Endodermal cell (in vitro differentiated cells): ENCODE data around the gene PDHB. TPM values are rescaled to one million over a fixed set of nuclear protein-coding genes. Genes with fewer than 3 reads are reported as not detected.
A peak's percentile ranks its signal among the peaks of the same experiment; 100 is the strongest.

Experiments used
- DNase-seq: peaks from one replicate; pipeline ENCODE4 v3.0.0-alpha.2; 2017
- H3K27ac ChIP-seq: 2 replicates; pipeline ENCODE4 v1.5.1; 2013; ENCODE audit warnings: mild to moderate bottlenecking, low read depth, low read length, moderate library complexity
- H3K27me3 ChIP-seq: 2 replicates; pipeline ENCODE4 v1.6.1; 2013; ENCODE audit warnings: mild to moderate bottlenecking, low read length, moderate library complexity; ENCODE audit not compliant: insufficient read depth, control insufficient read depth, poor library complexity, severe bottlenecking
- H3K36me3 ChIP-seq: 2 replicates; pipeline ENCODE4 v1.7.0; 2013; ENCODE audit warnings: mild to moderate bottlenecking, low read length, moderate library complexity; ENCODE audit not compliant: control insufficient read depth, insufficient read depth
- H3K4me1 ChIP-seq: one replicate; pipeline ENCODE4 v1.7.0; 2013; ENCODE audit warnings: low read length; ENCODE audit not compliant: control insufficient read depth, insufficient read depth
- H3K4me3 ChIP-seq: 2 replicates; pipeline ENCODE4 v1.5.1; 2013; ENCODE audit warnings: mild to moderate bottlenecking, low read length, moderate library complexity
- H3K9ac ChIP-seq: 2 replicates; pipeline ENCODE4 v1.6.1; 2013; ENCODE audit warnings: mild to moderate bottlenecking, low read length, moderate library complexity; ENCODE audit not compliant: poor library complexity, severe bottlenecking; ENCODE audit errors: extremely low read depth
- H3K9me3 ChIP-seq: 2 replicates; pipeline ENCODE4 v1.6.1; 2013; ENCODE audit warnings: mild to moderate bottlenecking, low read length, moderate library complexity; ENCODE audit not compliant: control insufficient read depth
- H3K27ac Mint-ChIP-seq: 2 replicates; pipeline ENCODE4 v1.8.0; 2020; ENCODE audit warnings: mixed read lengths
- H3K27me3 Mint-ChIP-seq: 2 replicates; pipeline ENCODE4 v1.8.0; 2021; ENCODE audit warnings: mild to moderate bottlenecking, mixed read lengths; ENCODE audit not compliant: insufficient read depth
- H3K36me3 Mint-ChIP-seq: 2 replicates; pipeline ENCODE4 v1.8.0; 2020; ENCODE audit warnings: low read depth, mixed read lengths
- H3K4me1 Mint-ChIP-seq: 2 replicates; pipeline ENCODE4 v1.8.0; 2020; ENCODE audit warnings: mixed read lengths
- H3K4me3 Mint-ChIP-seq: 2 replicates; pipeline ENCODE4 v1.8.0; 2020; ENCODE audit warnings: mild to moderate bottlenecking, moderate library complexity, mixed read lengths
- H3K9me3 Mint-ChIP-seq: 2 replicates; pipeline ENCODE4 v1.8.0; 2020; ENCODE audit warnings: mild to moderate bottlenecking, mixed read lengths
- WGBS, 2 experiments: methylation state at CpG; one replicate each; pipeline versions ENCODE4 v1.1.5 to v1.1.7; 2013; ENCODE audit warnings: missing lambda C conversion rate in 2 of 2, mixed read lengths in 1 of 2; ENCODE audit not compliant: insufficient coverage in 1 of 2, insufficient read length in 1 of 2; 5-methylcytosine and 5-hydroxymethylcytosine counted together
- total RNA-seq, 2 donors: library from RNA; stranded (reverse); fragmentation: NEBNext Ultra II Directional in 1 of 2; extraction: Animal tissue kit (Norgen Biotek cat#: 25700) in 1 of 2; gene quantifications; 2 replicates in 1 of 2; 3 replicates in 1 of 2; pipeline ENCODE4 v1.2.1, GENCODE V29; 2021
- TF ChIP-seq, protein P1 (sequence below): fragments of 200-600 bp; sonication (generic); conservative IDR thresholded peaks from 2 replicates; pipeline ENCODE4 v1.5.0; 2021; ENCODE audit warnings: antibody characterized with exemption, mild to moderate bottlenecking

Gene PDHB
- total RNA-seq, 2 donors from 2014 or later = 127 to 159 TPM

- H3K4me1 Mint-ChIP-seq = peaks cover 45% of the 10 kb centered on the region
- no peak for DNase-seq
- H3K9me3 ChIP-seq = no peaks in the 10 kb centered on the region
- H3K4me1 ChIP-seq = peaks cover 15% of the 10 kb centered on the region
- H3K9me3 Mint-ChIP-seq = no peaks in the 10 kb centered on the region
- H3K4me3 Mint-ChIP-seq = no peak overlapping the region
- H3K27me3 Mint-ChIP-seq = peaks cover 6% of the 10 kb centered on the region
- TF ChIP-seq, protein P1, sequence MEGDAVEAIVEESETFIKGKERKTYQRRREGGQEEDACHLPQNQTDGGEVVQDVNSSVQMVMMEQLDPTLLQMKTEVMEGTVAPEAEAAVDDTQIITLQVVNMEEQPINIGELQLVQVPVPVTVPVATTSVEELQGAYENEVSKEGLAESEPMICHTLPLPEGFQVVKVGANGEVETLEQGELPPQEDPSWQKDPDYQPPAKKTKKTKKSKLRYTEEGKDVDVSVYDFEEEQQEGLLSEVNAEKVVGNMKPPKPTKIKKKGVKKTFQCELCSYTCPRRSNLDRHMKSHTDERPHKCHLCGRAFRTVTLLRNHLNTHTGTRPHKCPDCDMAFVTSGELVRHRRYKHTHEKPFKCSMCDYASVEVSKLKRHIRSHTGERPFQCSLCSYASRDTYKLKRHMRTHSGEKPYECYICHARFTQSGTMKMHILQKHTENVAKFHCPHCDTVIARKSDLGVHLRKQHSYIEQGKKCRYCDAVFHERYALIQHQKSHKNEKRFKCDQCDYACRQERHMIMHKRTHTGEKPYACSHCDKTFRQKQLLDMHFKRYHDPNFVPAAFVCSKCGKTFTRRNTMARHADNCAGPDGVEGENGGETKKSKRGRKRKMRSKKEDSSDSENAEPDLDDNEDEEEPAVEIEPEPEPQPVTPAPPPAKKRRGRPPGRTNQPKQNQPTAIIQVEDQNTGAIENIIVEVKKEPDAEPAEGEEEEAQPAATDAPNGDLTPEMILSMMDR = no peak
- H3K27ac Mint-ChIP-seq = no peak overlapping the region
- H3K27me3 ChIP-seq = no peaks in the 10 kb centered on the region
- no peak overlapping the region for H3K9ac ChIP-seq
- H3K36me3 ChIP-seq = peaks cover 19% of the 10 kb centered on the region
- H3K27ac ChIP-seq = no peak overlapping the region
- WGBS, 2 experiments = 94 to 97% methylated on average over 6 to 7 of the region's 7 CpGs
- no peak overlapping the region for H3K4me3 ChIP-seq
- peaks cover 29% of the 10 kb centered on the region for H3K36me3 Mint-ChIP-seq
These were observed 13.7 kb downstream of the PDHB start for GRCh38 chr3:58419780-58420507.

- Histone ChIP-seq H3K27ac (no peak overlapping the region), H3K9ac (no peak overlapping the region), H3K36me3 (peaks cover 12% of the 10 kb centered on the region), H3K4me3 (no peak overlapping the region), H3K9me3 (no peaks in the 10 kb centered on the region), H3K4me1 (peaks cover 23% of the 10 kb centered on the region), H3K27me3 (no peaks in the 10 kb centered on the region)
- Mint-ChIP-seq H3K9me3 (no peaks in the 10 kb centered on the region), H3K4me1 (peaks cover 47% of the 10 kb centered on the region), H3K36me3 (peaks cover 23% of the 10 kb centered on the region), H3K27me3 (peaks cover 6% of the 10 kb centered on the region), H3K4me3 (no peak overlapping the region), H3K27ac (no peak overlapping the region)
- WGBS, 2 experiments = 90 to 94% methylated on average over 6 of the region's 6 CpGs
- TF ChIP-seq, protein P1 = no peak
- DNase-seq = peak; percentile 54
These were observed 15.4 kb downstream of the PDHB start for GRCh38 chr3:58418227-58418626.

DNA sequence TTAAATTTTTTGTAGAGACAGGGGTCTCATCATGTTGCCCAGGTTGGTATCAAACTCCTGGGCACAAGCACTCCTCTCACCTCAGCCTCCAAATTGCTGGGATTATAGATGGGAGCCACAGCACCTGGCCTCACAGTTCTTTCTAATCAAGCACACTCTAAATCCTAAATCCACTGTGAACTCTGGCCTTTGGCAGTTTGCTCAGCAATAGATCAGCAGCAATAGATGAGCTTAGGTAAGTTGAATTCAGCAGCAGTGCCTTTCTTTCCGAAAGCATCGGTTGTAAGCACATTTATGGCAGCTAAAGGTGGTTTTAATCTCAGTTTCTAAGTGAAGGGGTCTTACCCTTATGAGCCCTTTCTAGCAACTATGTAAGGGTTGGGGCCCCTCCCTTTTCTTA is 16.6 kb downstream of the PDHB start:
- no peak overlapping the region for H3K27ac ChIP-seq
- no peaks in the 10 kb centered on the region for H3K27me3 ChIP-seq
- no peak for DNase-seq
- no peak overlapping the region for H3K9ac ChIP-seq
- H3K4me3 ChIP-seq = peak overlapping the region; percentile 48
- TF ChIP-seq, protein P1 = no peak
- Mint-ChIP-seq H3K9me3 (no peaks in the 10 kb centered on the region), H3K4me3 (no peak overlapping the region), H3K4me1 (peaks cover 51% of the 10 kb centered on the region), H3K27ac (peak overlapping the region; percentile 94), H3K27me3 (peaks cover 6% of the 10 kb centered on the region), H3K36me3 (peaks cover 15% of the 10 kb centered on the region)
- no peaks in the 10 kb centered on the region for H3K9me3 ChIP-seq
- H3K36me3 ChIP-seq = peaks cover 7% of the 10 kb centered on the region
- H3K4me1 ChIP-seq = peaks cover 23% of the 10 kb centered on the region
- WGBS, 2 experiments = 86% methylated on average over 2 of the region's 2 CpGs; no CpG with 5 or more reads in 1 of the 2 experiments
